ENCODE results near the gene SEPTIN1.
"Not testable (repeated sequence)": the region's sequence is repeated elsewhere in the genome, so short reads cannot be mapped to it uniquely, and the experiment has no call there.

The SEPTIN1 gene

DNA sequence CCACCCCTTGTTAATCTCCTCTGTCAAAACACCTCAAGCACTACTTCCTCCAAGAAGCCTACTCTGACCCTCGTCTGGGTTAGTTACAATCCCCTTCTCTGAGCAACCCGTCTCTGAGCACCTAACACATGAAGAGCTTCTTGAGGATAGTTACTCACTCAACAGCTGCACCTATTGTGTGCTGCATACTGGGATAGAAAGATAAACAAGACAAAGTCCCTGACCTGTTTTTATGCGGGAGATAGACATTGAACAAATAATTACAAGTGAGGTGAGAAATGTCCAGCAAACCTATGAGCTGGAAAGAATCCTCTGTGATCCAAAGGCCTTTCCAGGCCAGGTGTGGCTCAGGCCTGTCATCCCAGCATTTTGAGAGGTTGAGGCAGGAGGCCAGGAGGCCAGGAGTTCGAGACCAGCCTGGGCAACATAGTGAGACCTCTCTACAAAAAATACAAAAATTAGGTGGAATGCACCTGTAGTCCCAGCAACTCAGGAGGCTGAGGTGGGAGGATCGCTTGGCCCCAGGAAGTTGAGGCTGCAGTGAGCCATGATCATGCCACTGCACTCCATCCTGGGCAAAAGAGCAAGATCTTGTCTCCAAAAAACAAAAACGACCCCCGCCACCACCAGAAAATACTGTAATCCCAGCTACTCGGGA, 19.5 kb upstream of the SEPTIN1 start:
- DNase-seq (ENCODE audit: low spot score) (no peak), FAIRE-seq (no peak)

DNA sequence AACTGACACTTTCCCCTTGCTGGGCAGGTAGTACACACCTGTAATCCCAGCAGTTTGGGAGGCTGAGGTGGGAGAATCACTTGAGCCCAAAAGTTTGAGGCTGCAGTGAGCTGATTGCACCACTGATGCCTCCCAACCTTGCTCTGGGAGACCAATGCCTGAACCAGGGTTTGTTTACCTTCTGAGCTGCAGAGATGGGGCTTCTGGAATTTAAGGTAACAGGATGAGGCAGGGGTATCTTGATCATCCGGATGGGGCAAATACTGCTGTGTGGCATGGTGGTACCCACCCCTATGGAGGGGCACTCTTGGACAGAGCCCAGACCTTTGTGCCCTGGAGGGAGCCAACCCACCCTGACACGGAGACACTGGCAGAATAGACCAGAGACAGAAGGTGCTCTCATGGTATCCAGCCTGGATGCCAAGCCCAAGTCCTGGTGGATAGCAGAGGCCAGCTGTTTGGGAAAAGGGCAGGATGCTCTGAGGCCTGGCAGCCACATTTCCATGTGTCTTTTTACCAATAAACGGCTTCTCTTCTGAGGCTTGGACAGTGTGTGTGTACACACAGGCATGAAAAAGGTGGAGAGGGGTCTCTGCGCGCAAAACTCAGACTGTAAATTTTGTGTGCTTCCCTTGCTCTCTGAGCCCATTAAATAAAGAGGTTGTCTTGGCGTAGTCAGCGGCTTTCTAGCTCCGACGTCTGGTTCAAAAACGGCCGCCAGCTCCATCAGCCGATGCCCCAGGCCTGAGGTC, 17.2 kb upstream of the SEPTIN1 start:
- FAIRE-seq (no peak), DNase-seq (ENCODE audit: low spot score) (no peak)

DNA sequence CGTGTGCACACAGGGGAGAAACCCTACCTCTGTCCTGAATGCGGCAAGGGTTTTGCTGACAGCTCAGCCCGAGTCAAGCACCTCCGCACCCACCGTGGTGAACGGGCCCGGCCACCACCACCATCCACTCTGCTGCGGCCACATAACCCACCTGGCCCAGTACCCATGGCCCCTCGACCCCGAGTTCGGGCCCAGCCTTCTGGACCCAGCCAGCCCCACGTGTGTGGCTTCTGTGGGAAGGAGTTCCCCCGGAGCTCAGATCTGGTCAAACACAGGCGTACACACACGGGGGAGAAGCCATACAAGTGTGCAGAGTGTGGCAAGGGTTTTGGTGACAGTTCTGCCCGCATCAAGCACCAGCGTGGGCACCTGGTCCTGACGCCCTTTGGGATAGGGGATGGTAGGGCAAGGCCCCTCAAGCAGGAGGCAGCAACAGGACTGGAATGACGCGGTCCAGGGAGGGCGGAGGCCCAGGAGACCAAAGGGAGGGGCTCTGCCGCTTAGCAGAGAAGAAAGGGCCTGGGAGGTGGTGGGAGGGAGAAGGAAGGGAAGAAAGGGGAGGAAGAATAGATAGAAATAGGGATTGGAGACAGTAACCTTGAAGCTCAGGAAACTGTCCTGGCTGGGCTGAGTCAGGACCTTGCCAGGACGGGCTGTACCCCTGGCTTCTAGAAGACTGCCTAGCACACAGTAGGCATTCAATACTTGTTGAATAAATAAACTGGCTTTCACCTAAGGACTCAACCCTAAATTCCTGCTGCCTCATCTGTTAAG, 16.5 kb upstream of the SEPTIN1 start:
- DNase-seq (ENCODE audit: low spot score) = no peak
- FAIRE-seq = no peak

DNA sequence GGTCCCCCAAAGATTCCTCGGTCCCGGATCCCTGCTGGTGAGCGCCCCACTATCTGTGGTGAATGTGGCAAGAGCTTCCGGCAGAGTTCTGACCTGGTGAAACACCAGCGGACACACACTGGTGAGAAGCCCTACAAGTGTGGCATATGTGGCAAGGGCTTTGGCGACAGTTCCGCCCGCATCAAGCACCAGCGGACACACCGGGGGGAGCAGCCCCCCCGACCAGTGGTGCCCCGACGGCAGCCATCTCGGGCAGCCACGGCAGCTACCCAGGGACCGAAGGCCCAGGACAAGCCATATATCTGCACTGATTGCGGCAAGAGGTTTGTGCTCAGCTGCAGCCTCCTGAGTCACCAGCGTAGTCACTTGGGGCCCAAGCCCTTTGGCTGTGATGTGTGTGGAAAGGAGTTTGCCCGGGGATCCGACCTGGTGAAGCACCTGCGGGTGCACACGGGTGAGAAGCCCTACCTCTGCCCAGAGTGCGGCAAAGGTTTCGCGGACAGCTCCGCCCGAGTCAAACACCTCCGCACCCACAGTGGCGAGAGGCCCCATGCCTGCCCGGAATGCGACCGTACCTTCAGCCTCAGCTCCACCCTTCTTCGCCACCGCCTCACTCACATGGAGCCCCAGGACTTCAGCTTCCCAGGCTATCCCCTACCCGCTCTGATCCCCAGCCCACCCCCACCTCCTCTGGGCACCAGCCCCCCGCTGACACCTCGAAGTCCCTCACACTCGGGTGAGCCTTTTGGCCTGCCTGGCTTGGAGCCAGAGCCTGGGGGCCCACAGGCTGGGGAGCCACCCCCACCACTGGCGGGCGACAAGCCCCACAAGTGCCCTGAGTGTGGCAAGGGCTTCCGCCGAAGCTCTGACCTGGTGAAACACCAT, 15.7 kb upstream of the SEPTIN1 start:
- FAIRE-seq (no peak), DNase-seq (ENCODE audit: low spot score) (no peak)

DNA sequence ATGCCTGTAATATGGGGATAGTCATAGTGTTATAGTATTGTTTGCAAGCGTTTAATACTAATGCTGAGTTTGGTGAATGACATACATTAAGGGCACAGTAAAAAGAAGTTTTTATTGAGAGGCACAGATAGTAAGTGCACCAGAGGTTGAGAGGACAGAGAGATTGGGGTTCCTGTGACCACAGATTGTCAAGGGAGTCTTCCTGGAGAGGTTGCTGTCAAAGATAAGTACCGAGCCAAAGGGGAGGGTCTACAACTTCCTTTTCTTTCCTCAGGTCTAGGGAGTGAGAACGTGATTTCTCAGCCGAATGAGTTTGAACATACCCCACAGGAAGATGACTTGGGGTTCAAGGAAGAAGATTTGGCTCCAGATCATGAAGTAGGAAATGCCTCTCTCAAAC, 14.7 kb upstream of the SEPTIN1 start:
- FAIRE-seq = no peak
- no peak for DNase-seq (ENCODE audit: low spot score)

DNA sequence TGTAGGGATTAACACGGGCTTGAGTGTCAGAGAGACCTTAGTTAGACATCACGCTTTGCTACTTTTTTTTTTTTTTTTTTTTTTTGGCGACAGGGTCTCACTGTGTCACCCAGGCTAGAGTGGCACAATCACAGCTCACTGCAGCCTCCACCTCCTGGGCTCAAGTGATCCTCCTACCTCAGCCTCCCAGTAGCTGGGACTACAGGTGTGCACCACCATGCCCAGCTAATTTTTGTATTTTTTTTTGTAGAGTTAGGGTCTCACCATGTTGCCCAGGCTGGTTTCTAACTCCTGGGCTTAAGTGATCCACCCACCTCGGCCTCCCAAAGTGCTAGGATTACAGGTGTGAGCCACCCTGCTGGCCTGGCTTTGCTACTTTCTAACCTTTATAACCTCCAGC, 14.3 kb upstream of the SEPTIN1 start:
- FAIRE-seq; DNase-seq (ENCODE audit: low spot score): not testable (repeated sequence)

DNA sequence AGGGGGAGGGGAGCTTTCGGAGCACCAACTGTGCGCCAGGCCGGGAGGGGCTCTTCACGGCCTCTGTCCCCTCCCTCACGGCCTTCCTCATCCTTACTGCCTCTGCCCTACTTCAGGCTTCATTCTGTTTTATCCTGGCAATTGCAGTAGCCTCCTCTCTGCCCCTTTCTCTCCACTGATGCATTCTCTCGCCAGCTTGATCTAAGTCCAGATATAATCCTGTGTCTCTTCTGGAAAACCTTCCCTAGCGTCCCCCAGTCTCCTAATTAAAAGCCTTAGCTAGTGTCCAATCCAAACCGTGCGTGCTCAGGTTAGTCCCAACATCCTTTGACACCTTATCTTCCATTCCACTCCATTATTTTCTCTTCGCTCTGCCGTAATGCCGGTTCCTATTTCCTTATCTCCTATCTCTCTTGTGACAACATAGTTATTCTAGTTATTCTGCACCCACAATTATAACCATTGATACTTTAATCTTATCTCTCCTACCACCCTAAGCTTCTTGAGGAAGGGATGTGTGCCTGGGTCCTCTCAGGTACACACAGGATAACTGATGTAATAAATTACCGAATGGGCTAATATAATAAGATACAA, 13.7 kb upstream of the SEPTIN1 start:
- FAIRE-seq (no peak), DNase-seq (ENCODE audit: low spot score) (no peak)

DNA sequence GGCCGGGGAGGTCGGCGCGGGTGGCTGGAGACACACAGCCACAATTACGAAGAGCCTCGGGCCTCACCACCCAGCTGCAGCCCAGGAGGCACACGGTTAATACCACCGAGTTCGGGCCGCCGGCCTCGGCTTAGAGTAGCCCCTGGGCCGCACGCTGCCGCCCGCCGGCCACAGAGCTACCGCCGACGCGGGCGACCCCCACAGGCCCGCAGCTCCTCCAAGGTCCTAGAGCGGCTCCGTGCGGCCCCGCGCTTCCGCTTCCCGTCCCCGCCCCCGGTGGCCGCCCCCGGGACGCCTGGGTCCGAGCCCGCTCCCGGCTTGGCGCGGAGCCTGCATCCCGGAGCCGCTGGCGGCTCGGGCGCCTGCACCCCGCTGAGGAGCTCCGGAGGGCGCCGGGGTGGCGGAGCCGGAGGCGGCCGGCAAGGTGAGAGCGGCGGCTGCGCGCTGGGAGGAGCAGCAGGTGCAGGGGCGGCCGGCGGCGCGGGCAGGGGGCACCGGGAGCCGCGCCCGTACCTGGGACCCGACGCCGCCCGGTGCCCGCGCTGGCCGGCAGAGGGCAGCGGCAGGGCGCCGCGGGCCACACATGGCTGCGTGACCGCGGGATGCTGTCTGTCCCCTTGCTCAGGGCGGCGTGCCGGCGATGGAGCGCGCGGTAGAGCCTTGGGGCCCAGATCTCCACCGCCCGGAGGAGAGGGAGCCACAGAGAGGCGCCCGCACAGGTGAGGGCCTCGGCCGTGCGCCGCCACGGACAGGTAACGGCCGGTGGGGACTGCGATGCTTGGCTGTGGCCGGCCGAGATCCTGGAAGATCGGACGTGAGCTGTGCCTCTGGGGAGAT, 13.0 kb upstream of the SEPTIN1 start, which contains the start of gene ZNF48:
TSS of gene ZNF48 (plus strand) at position 266 of the 837 bp plus-strand sequence. CDS start at position 641, 375 bp downstream.
- DNase-seq (ENCODE audit: low spot score) (peak; percentile 78), FAIRE-seq (no peak)

DNA sequence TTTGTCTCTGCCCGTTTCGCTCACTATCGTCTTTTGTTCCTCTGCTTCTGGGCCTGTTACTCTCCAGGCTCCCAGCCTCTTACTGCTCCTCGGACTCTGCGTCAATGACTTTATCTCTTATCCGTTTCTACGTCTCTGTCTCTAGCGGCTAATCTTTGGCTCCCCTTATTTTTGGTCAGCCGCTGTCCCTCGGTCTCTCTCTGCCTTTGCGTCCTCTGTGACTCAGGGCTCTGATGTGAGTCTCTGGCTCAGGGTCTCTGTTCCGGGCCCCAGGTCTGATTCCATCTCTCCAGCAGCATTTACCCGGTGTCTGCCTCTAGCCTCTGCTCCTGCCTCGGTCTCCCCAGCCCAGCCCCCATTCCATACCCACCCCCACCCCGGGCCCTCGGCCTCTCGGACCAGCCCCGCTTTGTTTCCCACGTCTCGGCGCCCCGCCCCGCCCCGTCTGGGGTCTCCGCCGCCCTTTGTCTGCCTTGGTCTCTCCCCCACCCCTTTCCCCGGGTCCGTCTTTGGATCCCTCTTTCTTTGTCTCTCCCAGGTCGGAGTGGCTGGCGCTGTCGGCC, 12.3 kb upstream of the SEPTIN1 start:
- FAIRE-seq (no peak), DNase-seq (ENCODE audit: low spot score) (peak; percentile 21)

DNA sequence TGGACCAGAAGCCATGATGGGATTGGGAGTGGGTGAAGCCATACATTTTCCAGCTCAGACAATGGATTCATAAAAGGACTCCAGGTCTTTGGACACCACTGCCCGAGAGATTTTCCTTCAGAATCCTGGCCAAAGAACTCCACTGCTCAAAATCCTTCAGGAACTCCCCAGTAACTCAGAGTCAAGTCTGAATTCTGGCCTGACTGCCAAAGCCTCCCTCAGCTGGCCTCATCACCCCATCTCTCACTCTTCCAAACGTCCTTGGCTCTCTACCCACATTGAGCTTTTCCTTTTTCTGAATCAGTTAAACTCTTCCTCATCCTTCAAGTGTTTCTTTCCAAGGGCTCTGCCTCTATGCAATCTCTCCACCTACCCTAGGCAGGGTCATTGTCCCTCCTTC, 1.2 kb upstream of the SEPTIN1 start:
- FAIRE-seq (no peak), DNase-seq (ENCODE audit: low spot score) (no peak)

DNA sequence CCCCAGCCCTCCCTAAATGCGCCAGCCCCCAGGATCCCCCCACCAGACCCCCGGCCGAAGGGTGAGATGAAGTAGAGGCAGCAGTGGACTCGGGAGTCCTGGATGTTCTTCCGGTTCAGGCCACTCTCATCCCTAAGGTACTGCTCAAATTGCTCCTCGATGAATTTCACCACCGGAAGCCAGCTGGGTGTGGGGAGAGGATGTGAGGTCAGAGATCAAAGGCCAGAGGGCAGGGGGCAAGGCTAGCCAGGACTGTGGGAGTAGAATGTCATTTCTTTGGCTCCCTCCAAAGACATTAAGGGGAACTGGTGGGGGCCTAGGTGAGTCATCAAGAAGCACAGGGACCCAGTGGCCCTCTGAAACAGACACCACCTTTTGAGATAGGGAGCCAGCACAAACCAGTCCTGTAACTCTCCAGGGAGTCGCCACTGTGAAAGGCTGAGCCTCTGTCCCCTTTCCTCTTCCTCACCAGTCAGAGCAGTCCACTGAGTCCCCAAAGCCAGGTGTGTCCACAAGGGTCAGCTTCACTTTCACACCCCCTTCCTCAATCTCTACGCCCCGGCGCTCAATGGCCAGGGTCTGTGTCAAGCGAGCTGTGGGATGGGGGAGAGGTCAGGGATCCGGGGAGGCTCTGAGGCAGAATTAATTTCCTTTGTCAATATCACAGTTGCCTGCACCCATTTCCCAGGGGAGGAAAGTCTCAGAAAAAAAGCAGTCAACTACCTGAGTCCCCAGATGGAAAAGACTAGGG, 895 bp downstream of the SEPTIN1 start:
- FAIRE-seq (no peak), DNase-seq (ENCODE audit: low spot score) (no peak)

DNA sequence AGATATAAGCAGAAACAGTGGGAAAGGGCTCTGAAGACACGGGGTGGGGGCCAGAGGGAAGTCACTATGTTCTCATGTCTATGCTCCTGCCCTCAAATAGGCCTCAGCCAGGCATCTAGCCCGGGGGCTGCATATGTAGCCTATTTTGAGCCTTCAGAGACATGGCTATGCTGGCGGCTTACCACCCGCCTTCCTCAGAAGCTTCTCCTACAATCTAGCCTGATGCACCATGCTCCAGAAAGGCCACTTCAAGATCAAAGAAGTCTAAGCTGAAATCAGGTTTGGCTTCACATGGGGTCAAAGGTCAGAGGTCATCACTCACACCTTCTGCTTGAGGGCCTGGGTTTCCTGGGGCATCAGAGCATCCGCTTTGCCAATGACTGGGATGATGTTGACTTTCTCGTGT, 1.6 kb downstream of the SEPTIN1 start:
- DNase-seq (ENCODE audit: low spot score) (no peak), FAIRE-seq (no peak)

DNA sequence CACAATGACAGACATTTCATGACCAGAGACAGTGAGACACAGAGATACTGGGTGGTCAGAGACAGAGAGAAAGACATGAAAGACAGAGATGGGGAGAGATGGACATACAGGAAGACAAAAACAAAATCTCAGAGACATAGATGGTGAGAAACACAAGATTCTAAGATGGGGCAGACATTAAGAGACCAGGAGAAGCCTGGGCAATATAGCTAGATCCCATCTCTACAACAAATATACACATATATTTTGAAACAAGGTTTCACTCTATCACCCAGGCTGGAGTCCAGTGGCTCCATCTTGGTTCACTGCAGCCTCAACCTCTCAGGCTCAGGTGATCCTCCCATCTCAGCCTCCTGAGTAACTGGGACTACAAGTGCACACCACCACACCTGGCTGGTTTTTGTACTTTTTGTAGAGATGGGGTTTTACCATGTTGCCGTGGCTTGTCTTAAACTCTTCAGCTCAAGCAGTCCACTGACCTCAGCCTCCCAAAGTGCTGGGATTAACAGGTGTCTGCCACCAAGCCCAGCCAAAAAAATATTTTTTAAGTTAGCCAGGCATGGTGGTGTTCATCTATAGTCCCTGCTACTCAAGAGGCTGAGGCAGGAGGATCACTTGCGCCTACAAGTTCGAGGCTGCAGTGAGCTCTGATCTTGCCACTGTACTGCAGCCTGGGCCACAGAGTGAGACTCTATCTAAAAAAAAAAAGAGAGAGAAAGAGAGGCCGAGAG, 2.1 kb downstream of the SEPTIN1 start:
- DNase-seq (ENCODE audit: low spot score) (no peak), FAIRE-seq (no peak)

DNA sequence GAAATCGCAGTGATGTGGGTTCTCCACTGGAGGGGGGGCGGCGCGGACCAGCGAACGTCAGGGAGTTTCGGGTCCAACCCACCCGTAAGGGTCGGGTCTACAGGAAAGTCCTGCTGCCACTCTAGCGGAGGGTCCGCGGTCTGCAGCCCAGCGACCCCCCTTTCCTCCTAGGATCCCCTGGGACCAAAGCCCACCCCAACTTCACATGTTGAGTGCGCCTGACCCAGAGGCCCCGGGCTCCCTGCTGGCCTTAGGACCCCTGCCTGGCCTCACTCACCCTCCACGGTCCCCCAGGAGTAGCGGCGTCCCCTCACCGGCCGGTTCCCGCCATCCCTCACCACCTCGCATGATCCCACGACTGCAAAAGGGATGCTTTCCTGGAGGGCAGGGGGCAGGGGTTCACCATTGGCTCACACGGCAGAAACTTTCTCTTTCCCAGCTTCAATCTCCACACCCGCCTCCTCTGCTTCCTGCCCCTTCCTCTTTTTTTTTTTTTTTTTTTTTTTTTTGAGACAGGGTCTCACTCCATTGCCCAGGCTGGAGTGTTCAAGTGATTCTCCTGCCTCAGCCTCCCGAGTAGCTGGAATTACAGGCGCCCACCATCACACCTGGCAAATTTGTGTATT, 3.1 kb downstream of the SEPTIN1 start:
- no peak for DNase-seq (ENCODE audit: low spot score)
- FAIRE-seq = no peak

DNA sequence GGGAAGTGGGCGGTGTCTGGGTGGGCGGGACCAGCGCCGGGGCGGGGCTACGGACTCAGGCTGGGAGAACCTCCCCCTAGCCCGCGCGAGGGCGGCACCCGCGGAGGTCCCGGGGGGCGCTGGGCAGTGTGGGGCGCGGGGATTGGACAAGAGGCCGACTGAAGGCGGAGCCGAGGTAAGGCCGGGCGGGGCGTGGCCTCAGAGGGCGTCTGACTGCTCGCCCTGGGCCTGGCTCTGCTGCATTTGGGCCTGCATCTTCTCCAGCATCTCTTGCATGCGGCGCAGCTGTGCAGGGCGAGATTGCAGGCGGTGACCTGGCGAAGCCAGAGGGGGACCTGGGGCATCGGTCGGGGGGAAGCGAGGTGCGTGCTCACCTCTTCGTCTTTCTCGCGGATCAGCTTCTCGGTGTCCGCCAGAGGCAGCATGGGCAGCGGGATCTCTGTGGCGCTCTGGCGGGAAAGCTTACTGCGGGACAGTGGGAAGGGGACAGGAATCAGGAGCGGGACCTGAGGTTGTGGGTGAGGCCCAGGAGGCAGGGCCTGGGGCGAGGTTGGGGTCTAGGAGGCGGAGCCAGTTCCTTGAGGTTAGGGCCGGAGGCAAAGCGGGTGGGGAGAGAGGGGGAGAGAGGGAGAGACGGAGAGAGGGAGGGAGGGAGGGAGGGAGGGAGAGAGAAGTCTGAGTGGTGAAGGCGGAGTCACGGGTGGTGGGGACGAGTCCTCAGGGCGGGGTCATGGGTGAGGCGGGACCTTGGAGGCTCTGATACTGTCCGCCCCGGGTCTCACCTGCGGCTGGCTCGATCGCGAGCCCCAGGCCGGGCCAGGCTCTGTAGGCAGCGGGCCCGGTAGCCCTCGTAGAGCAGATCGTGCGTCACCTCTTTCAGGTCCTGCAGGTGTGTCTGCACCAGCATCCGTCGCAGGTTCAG, 3.9 kb downstream of the SEPTIN1 start:
- FAIRE-seq (no peak), DNase-seq (ENCODE audit: low spot score) (peak; percentile 96)

DNA sequence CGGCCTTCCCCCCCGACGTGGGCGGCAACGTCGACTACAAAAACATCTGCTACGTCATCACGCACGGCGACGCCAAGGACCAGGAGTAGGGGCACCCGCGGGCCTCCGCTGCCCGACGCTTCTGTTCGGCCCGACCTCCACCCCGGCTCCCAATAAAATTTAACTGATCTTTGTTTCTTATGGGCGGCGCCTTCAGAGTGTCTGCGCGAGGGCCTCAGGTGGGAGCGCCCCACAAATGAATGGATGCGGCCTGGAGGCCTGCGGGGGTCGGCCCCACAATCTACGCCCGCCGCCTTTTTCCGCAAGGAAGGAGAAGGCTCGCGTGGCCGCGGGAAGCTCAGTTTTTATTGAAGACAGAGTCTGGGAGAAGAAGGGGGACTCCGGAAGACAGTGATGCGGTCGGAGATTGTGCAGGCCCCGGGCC, 4.5 kb downstream of the SEPTIN1 start:
- FAIRE-seq = no peak
- peak; percentile 81 for DNase-seq (ENCODE audit: low spot score)
